Esophagus squamous epithelium (tissue), 5 donors: ENCODE results near the gene SOX18. TPM values are rescaled to one million over a fixed set of nuclear protein-coding genes. Genes with fewer than 3 reads are reported as not detected.

Source experiments
- DNase-seq: peaks from one replicate; lab custom pipeline; 2025; lab: John Stamatoyannopoulos, UW
- H3K27ac ChIP-seq, 4 donors: fragments of 200-600 bp; sonication (generic); one replicate each; pipeline ENCODE4 v1.5.1; 2016 to 2019; ENCODE audit warnings: mild to moderate bottlenecking in 1 of 4
- H3K27me3 ChIP-seq, 4 donors: fragments of 200-600 bp; sonication (generic); 1 replicate in 3 of 4; 2 replicates in 1 of 4; pipeline versions ENCODE4 v1.5.1 to v1.6.0; 2017 to 2021; ENCODE audit warnings: antibody characterized with exemption in 1 of 4
- H3K36me3 ChIP-seq, 3 donors: fragments of 200-600 bp; sonication (generic); one replicate each; pipeline ENCODE4 v1.5.1; 2016 to 2019
- H3K4me1 ChIP-seq, 3 donors: fragments of 200-600 bp; sonication (generic); one replicate each; pipeline ENCODE4 v1.5.1; 2017 to 2019
- H3K4me3 ChIP-seq, 4 donors: fragments of 200-600 bp; sonication (generic); 1 replicate in 3 of 4; 2 replicates in 1 of 4; pipeline ENCODE4 v1.5.1; 2016 to 2019; ENCODE audit warnings: mild to moderate bottlenecking in 2 of 4, moderate library complexity in 1 of 4
- H3K9me3 ChIP-seq, 3 donors: fragments of 200-600 bp; sonication (generic); one replicate each; pipeline ENCODE4 v1.5.1; 2016 to 2019
- POLR2A ChIP-seq, 4 donors: fragments of 450-650 bp; IDR thresholded peaks; one replicate each; pipeline ENCODE4 v1.6.1; 2017; ENCODE audit warnings: antibody characterized with exemption in 4 of 4, mild to moderate bottlenecking in 4 of 4, moderate library complexity in 3 of 4
- WGBS, 2 donors: methylation state at CpG; one replicate each; pipeline ENCODE4 v1.1.5; 2018; 5-methylcytosine and 5-hydroxymethylcytosine counted together
- intact Hi-C: fragments of 100-400 bp; cut with DNase I; formaldehyde crosslinking; loops from one replicate; pipeline ENCODE4 v1.15.0; 2022
- total RNA-seq, 4 donors: library from RNA; depleted of rRNA; stranded (reverse); fragments of >200 nt; gene quantifications; one replicate each; pipeline ENCODE4 v1.1.0, GENCODE V29; 2016
- TF ChIP-seq, protein P1 (sequence below), 6 experiments: fragments of 450-650 bp in 4 of 6; fragments of 200-600 bp in 2 of 6; sonication (generic) in 2 of 6; IDR thresholded peaks; one replicate each; pipeline ENCODE4 v1.5.1; 2016 to 2019; ENCODE audit warnings: antibody characterized with exemption in 6 of 6, mild to moderate bottlenecking in 4 of 6, moderate library complexity in 4 of 6
- donor health status: DM: yes; HTN: yes; CAD: no.

SOX18 gene
- total RNA-seq, 4 donors from 2014 or later, result 1.3 to 4.5 (median 3.9) TPM

GRCh38 chr20:64064145-64064698, 14.8 kb upstream of the SOX18 start:
- 11 to 35% methylated on average over 7 to 8 of the region's 12 CpGs for WGBS, 2 donors
- intact Hi-C loops, result no loop called here

GRCh38 chr20:64063389-64064144, 14.1 kb upstream of the SOX18 start:
- Histone ChIP-seq H3K9me3 (no peaks in the 10 kb centered on the region), H3K4me3 (peak overlapping the region; percentile 68 to 93 (median 82)), H3K36me3 (no peaks in the 10 kb centered on the region), H3K27ac (peak overlapping the region; percentile 80 to 92 (median 86)), H3K4me1 (peaks cover 26 to 50% (median 31%) of the 10 kb centered on the region in 3 donors), H3K27me3 (no peaks in the 10 kb centered on the region)
- WGBS, 2 donors, result 3% methylated on average over 24 to 29 of the region's 51 CpGs
- DNase-seq, result no peak
- TF ChIP-seq, protein P1, sequence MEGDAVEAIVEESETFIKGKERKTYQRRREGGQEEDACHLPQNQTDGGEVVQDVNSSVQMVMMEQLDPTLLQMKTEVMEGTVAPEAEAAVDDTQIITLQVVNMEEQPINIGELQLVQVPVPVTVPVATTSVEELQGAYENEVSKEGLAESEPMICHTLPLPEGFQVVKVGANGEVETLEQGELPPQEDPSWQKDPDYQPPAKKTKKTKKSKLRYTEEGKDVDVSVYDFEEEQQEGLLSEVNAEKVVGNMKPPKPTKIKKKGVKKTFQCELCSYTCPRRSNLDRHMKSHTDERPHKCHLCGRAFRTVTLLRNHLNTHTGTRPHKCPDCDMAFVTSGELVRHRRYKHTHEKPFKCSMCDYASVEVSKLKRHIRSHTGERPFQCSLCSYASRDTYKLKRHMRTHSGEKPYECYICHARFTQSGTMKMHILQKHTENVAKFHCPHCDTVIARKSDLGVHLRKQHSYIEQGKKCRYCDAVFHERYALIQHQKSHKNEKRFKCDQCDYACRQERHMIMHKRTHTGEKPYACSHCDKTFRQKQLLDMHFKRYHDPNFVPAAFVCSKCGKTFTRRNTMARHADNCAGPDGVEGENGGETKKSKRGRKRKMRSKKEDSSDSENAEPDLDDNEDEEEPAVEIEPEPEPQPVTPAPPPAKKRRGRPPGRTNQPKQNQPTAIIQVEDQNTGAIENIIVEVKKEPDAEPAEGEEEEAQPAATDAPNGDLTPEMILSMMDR (IDR thresholded peaks at IDR 0.05), result no peak
- no peak for TF ChIP-seq POLR2A (IDR thresholded peaks at IDR 0.05)
- intact Hi-C loops, result no loop called here

More at GRCh38 chr20:64064145-64064698, 14.8 kb upstream of the SOX18 start:
- Histone ChIP-seq H3K4me1 (peaks cover 26 to 50% (median 31%) of the 10 kb centered on the region in 3 donors), H3K27me3 (no peaks in the 10 kb centered on the region), H3K4me3 (peak overlapping the region; percentile 68 to 93 (median 82)), H3K9me3 (no peaks in the 10 kb centered on the region), H3K27ac (peak overlapping the region in 1 of 4 donors; percentile 89), H3K36me3 (no peaks in the 10 kb centered on the region)
- TF ChIP-seq, protein P1 (IDR thresholded peaks at IDR 0.05), result no peak
- no peak for TF ChIP-seq POLR2A (IDR thresholded peaks at IDR 0.05)
- DNase-seq, result no peak

DNA sequence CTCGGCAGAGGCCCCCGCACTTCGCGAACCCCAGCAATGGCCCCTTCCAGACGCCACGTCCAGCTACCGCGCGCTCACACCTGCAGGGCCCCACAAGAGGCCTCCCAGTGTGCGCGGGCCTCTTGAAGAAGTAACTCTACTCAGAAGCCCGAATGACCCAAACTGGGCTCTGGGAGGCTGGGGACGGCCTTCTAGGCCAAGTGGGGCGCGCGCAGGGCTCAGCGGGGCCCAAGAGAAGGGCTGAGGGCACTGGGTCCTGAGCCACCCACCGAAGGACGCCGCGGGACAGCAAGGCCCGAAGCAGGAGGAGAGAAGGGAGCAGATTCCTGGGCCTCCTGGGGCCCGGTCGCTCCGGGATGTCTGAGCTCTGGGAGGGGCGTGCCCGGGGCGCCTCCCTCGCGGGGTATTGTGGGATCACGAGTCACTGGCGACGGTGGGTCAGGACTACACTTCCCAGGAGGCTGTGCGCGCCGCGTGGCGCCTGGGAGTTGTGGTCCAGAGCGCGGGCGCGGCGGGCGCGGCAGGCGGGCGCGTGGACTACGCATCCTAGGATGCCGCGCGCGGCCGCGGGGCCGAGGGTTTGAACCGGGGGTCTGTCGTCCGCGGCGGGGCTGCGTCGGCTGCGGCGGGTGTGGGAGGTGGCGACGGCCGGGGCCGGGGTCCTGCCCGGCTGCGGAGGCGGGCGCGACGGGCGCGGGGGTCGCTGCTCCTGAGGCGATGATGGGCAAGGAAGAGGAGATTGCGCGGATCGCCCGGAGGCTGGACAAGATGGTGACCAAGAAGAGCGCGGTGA, 13.4 kb upstream of the SOX18 start, which contains the start of gene TCEA2:
TSS of gene TCEA2 (plus strand) at position 603 of the 793 bp plus-strand sequence. CDS start at position 718, 115 bp downstream.
- Histone ChIP-seq H3K4me3 (peak within 1 kb of the TSS; percentile 68 to 93 (median 82)), H3K27me3 (no peaks in the 10 kb centered on the region), H3K36me3 (no peaks in the 10 kb centered on the region), H3K27ac (peak within 1 kb of the TSS; percentile 80 to 92 (median 86)), H3K9me3 (no peaks in the 10 kb centered on the region), H3K4me1 (peaks cover 26 to 55% (median 31%) of the 10 kb centered on the region in 3 donors)
- DNase-seq, result peak; percentile 70
- peak in 3 of 4 donors; percentile 5 to 85 (median 79) for TF ChIP-seq POLR2A (IDR thresholded peaks at IDR 0.05)
- TF ChIP-seq, protein P1 (IDR thresholded peaks at IDR 0.05), result peak in 1 of 6 experiments; percentile 30
- WGBS, 2 donors, result 1% methylated on average over 16 of the region's 85 CpGs; no CpG with 5 or more reads in 1 of the 2 donors
- intact Hi-C loops, result no loop called here

GRCh38 chr20:64062276-64062595, 12.8 kb upstream of the SOX18 start:
- peak overlapping the region; percentile 80 to 92 (median 86) for H3K27ac ChIP-seq
- H3K4me3 ChIP-seq, result peak overlapping the region; percentile 68 to 93 (median 82)
- no peak for DNase-seq
- intact Hi-C loops, result no loop called here
- no peaks in the 10 kb centered on the region for H3K36me3 ChIP-seq
- H3K27me3 ChIP-seq, result peaks cover 0 to 3% (median 0%) of the 10 kb centered on the region in 4 donors
- no peaks in the 10 kb centered on the region for H3K9me3 ChIP-seq
- 70% methylated on average over 2 of the region's 5 CpGs; no CpG with 5 or more reads in 1 of the 2 donors for WGBS, 2 donors
- peaks cover 30 to 60% (median 32%) of the 10 kb centered on the region in 3 donors for H3K4me1 ChIP-seq
- TF ChIP-seq, protein P1 (IDR thresholded peaks at IDR 0.05), result no peak
- no peak for TF ChIP-seq POLR2A (IDR thresholded peaks at IDR 0.05)
